H1 (cell line): ENCODE data around the gene GATB. TPM values are rescaled to one million over a fixed set of nuclear protein-coding genes. Genes with fewer than 3 reads are reported as not detected.

Experiments used
- CTCF ChIA-PET: fragments of 300-600 bp; sonication (Branson Sonifier 250); formaldehyde crosslinking; loops from one replicate; lab custom pipeline; 2021; ENCODE audit not compliant: partially characterized antibody; lab: Charles Lee
- POLR2A ChIA-PET: fragments of 300-600 bp; sonication (Branson Sonifier 250); formaldehyde crosslinking; loops from one replicate; lab custom pipeline; 2021; ENCODE audit warnings: inconsistent platforms; ENCODE audit not compliant: partially characterized antibody; lab: Charles Lee
- DNase-seq, 2 experiments: peaks; one replicate each; pipeline versions ENCODE4 v3.0.0 to v3.0.0-alpha.2; 2010 to 2022; ENCODE audit warnings: low spot score in 2 of 2, low read depth in 1 of 2, mixed read lengths in 1 of 2
- FAIRE-seq: peaks from 2 replicates; lab custom pipeline; 2011; peaks lifted over from hg19 to GRCh38; lab: Jason Lieb, UNC
- H2AFZ ChIP-seq: 2 replicates; pipeline ENCODE4 v1.8.1; 2012; ENCODE audit warnings: low read length, inconsistent platforms
- H2AK5ac ChIP-seq: 2 replicates; pipeline ENCODE4 v1.6.1; 2013; ENCODE audit warnings: low read depth, low read length
- H2BK120ac ChIP-seq: replicated peaks from 2 replicates; pipeline ENCODE3; 2013; ENCODE audit warnings: low read depth, low read length, inconsistent platforms
- H2BK12ac ChIP-seq: 2 replicates; pipeline ENCODE4 v1.6.1; 2013; ENCODE audit warnings: low read depth, low read length
- H2BK15ac ChIP-seq: 2 replicates; pipeline ENCODE4 v1.6.1; 2013; ENCODE audit warnings: low read length
- H2BK20ac ChIP-seq: 2 replicates; pipeline ENCODE4 v1.6.1; 2013; ENCODE audit warnings: low read length
- H2BK5ac ChIP-seq: 2 replicates; pipeline ENCODE4 v1.6.1; 2013; ENCODE audit warnings: low read depth, low read length
- H3K14ac ChIP-seq: 2 replicates; pipeline ENCODE4 v1.6.1; 2013; ENCODE audit warnings: inconsistent platforms; ENCODE audit not compliant: insufficient read length
- H3K18ac ChIP-seq: 2 replicates; pipeline ENCODE4 v1.6.1; 2013; ENCODE audit warnings: low read length; ENCODE audit errors: extremely low read depth
- H3K23ac ChIP-seq: 2 replicates; pipeline ENCODE4 v1.6.1; 2013; ENCODE audit warnings: inconsistent platforms; ENCODE audit not compliant: insufficient read length
- H3K23me2 ChIP-seq: 2 replicates; pipeline ENCODE4 v1.6.1; 2013; ENCODE audit warnings: low read depth, low read length
- H3K27ac ChIP-seq: 2 replicates; pipeline ENCODE4 v1.6.1; 2011; ENCODE audit warnings: low read depth, low read length, inconsistent platforms
- H3K27me3 ChIP-seq, 4 experiments: replicated peaks in 1 of 4; 1 replicate in 1 of 4; 2 replicates in 3 of 4; pipeline versions ENCODE4 v1.6.1 to v1.8.1; 2011 to 2013; ENCODE audit warnings: low read length in 3 of 4, mild to moderate bottlenecking in 3 of 4, inconsistent platforms in 2 of 4, mixed read lengths in 2 of 4, moderate library complexity in 1 of 4; ENCODE audit not compliant: control insufficient read depth in 3 of 4, insufficient read depth in 3 of 4; ENCODE audit errors: extremely low read depth in 1 of 4
- H3K36me3 ChIP-seq, 4 experiments: 2 replicates each; pipeline versions ENCODE4 v1.6.1 to v1.8.1; 2011 to 2013; ENCODE audit warnings: mild to moderate bottlenecking in 4 of 4, low read length in 3 of 4, moderate library complexity in 2 of 4, control low read depth in 1 of 4, inconsistent platforms in 1 of 4; ENCODE audit not compliant: insufficient read depth in 4 of 4, control insufficient read depth in 2 of 4
- H3K4ac ChIP-seq: replicated peaks from 2 replicates; pipeline ENCODE3; 2013; ENCODE audit warnings: low read length, low read depth, mixed read lengths, inconsistent platforms; ENCODE audit not compliant: insufficient read length
- H3K4me1 ChIP-seq, 4 experiments: replicated peaks in 1 of 4; 1 replicate in 1 of 4; 2 replicates in 3 of 4; pipeline versions ENCODE4 v1.6.1 to v1.8.1; 2011 to 2013; ENCODE audit warnings: low read length in 3 of 4, inconsistent platforms in 2 of 4, mixed read lengths in 1 of 4; ENCODE audit not compliant: insufficient read depth in 4 of 4, control insufficient read depth in 3 of 4
- H3K4me2 ChIP-seq, 2 experiments: 2 replicates each; pipeline versions ENCODE4 v1.6.1 to v1.8.1; 2011 to 2013; ENCODE audit warnings: low read depth in 2 of 2, low read length in 2 of 2, control low read depth in 1 of 2, inconsistent platforms in 1 of 2, mild to moderate bottlenecking in 1 of 2; ENCODE audit not compliant: insufficient read depth in 1 of 2
- H3K4me3 ChIP-seq, 4 experiments: fragments of 200-600, 300-600 bp in 1 of 4; sonication (generic), shearing (Covaris generic), sonication (Bioruptor Twin) in 1 of 4; 2 replicates each; pipeline versions ENCODE4 v1.5.1 to v1.8.1; 2011 to 2016; ENCODE audit warnings: low read length in 4 of 4, low read depth in 3 of 4, control low read depth in 2 of 4, inconsistent platforms in 2 of 4, mild to moderate bottlenecking in 2 of 4, mixed read lengths in 1 of 4, moderate library complexity in 1 of 4; ENCODE audit not compliant: insufficient read depth in 2 of 4; ENCODE audit errors: extremely low read depth in 1 of 4
- H3K56ac ChIP-seq: replicated peaks from 2 replicates; pipeline ENCODE3; 2013; ENCODE audit warnings: low read depth, mild to moderate bottlenecking, mixed read lengths, low read length, inconsistent platforms; ENCODE audit not compliant: insufficient read length
- H3K79me1 ChIP-seq: 2 replicates; pipeline ENCODE4 v1.6.1; 2013; ENCODE audit warnings: low read depth, low read length, control low read depth
- H3K79me2 ChIP-seq, 2 experiments: 2 replicates each; pipeline versions ENCODE4 v1.6.1 to v1.8.1; 2012 to 2013; ENCODE audit warnings: low read length in 2 of 2, mild to moderate bottlenecking in 2 of 2, inconsistent platforms in 1 of 2; ENCODE audit not compliant: insufficient read depth in 2 of 2, control insufficient read depth in 1 of 2
- H3K9ac ChIP-seq, 4 experiments: replicated peaks in 1 of 4; 1 replicate in 1 of 4; 2 replicates in 3 of 4; pipeline versions ENCODE4 v1.6.1 to v1.8.1; 2011 to 2013; ENCODE audit warnings: low read depth in 3 of 4, low read length in 3 of 4, control low read depth in 2 of 4, mild to moderate bottlenecking in 2 of 4, moderate library complexity in 2 of 4, inconsistent platforms in 1 of 4; ENCODE audit errors: extremely low read depth in 1 of 4
- H3K9me3 ChIP-seq, 2 experiments: 2 replicates each; pipeline versions ENCODE4 v1.6.1 to v1.8.1; 2012 to 2013; ENCODE audit warnings: mild to moderate bottlenecking in 2 of 2, moderate library complexity in 2 of 2, control low read depth in 1 of 2, inconsistent platforms in 1 of 2, low read depth in 1 of 2, low read length in 1 of 2, mixed read lengths in 1 of 2; ENCODE audit not compliant: insufficient read depth in 2 of 2
- H4K20me1 ChIP-seq, 2 experiments: replicated peaks in 1 of 2; 2 replicates each; pipeline versions ENCODE3 to v1.8.1; 2011 to 2013; ENCODE audit warnings: inconsistent platforms in 2 of 2, low read length in 2 of 2, mild to moderate bottlenecking in 1 of 2; ENCODE audit not compliant: insufficient read depth in 2 of 2, control insufficient read depth in 1 of 2
- H4K5ac ChIP-seq: 2 replicates; pipeline ENCODE4 v1.6.1; 2013; ENCODE audit warnings: low read length, low read depth, mixed read lengths, inconsistent platforms; ENCODE audit not compliant: insufficient read length
- H4K8ac ChIP-seq: 2 replicates; pipeline ENCODE4 v1.8.0; 2013; ENCODE audit warnings: mild to moderate bottlenecking, moderate library complexity, low read length, inconsistent platforms; ENCODE audit not compliant: insufficient read depth; ENCODE audit errors: extremely low read depth
- H4K91ac ChIP-seq: replicated peaks from 2 replicates; pipeline ENCODE3; 2013; ENCODE audit warnings: low read length, mixed read lengths, inconsistent platforms; ENCODE audit not compliant: insufficient read length
- ASH2L ChIP-seq: fragments of 200-600, 300-600 bp; sonication (generic); IDR thresholded peaks from one replicate; pipeline ENCODE4 v1.7.1; 2017; ENCODE audit warnings: low read length
- BRCA1 ChIP-seq: IDR thresholded peaks from 2 replicates; pipeline ENCODE4 v1.6.1; 2012; ENCODE audit warnings: low read depth, low read length, improper control_type of control experiment
- CREB1 ChIP-seq: IDR thresholded peaks from 2 replicates; pipeline ENCODE4 v1.6.1; 2012; ENCODE audit warnings: inconsistent platforms
- KDM5A ChIP-seq: fragments of 200-600 bp; IDR thresholded peaks from 2 replicates; pipeline ENCODE4 v1.7.1; 2012; ENCODE audit warnings: mild to moderate bottlenecking, low read length, inconsistent platforms, mixed read lengths
- SIRT6 ChIP-seq: IDR thresholded peaks from one replicate; pipeline ENCODE4 v1.7.1; 2012; ENCODE audit warnings: low read length, inconsistent platforms
- SRF ChIP-seq: IDR thresholded peaks from 2 replicates; pipeline ENCODE4 v1.6.1; 2011; ENCODE audit warnings: mild to moderate bottlenecking, low read depth, low read length, moderate library complexity
- WGBS, 2 experiments: shearing (Covaris generic) in 1 of 2; methylation state at CpG; one replicate each; pipeline versions ENCODE4 v1.1.6 to v1.1.7; 2013 to 2015; ENCODE audit warnings: low lambda C conversion rate in 2 of 2, mixed read lengths in 2 of 2, inconsistent platforms in 1 of 2, low coverage in 1 of 2, missing lambda C conversion rate in 1 of 2; ENCODE audit not compliant: insufficient replicate concordance in 2 of 2, insufficient coverage in 1 of 2, insufficient read length in 1 of 2; ENCODE audit errors: extremely low coverage in 1 of 2, missing lambda C conversion rate in 1 of 2; 5-methylcytosine and 5-hydroxymethylcytosine counted together
- polyA plus RNA-seq, 7 experiments: library from polyadenylated mRNA; depleted of rRNA in 3 of 7; stranded (reverse) in 5 of 7; unstranded in 2 of 7; fragments of >200 nt in 5 of 7; fragments of 200-250 nt in 2 of 7; gene quantifications; 1 replicate in 5 of 7; 2 replicates in 1 of 7; 4 replicates in 1 of 7; pipeline versions ENCODE4 v1.2.1 to v1.2.3, GENCODE V29; 2011 to 2013; ENCODE audit warnings: missing spikeins in 2 of 7, mixed read lengths in 2 of 7
- total RNA-seq: library from RNA; stranded (reverse); fragmentation: NEBNext Ultra II Directional; extraction: Animal tissue kit (Norgen Biotek cat#: 25700); gene quantifications from 2 replicates; pipeline ENCODE4 v1.2.1, GENCODE V29; 2021
- TF ChIP-seq, protein P1 (sequence below): IDR thresholded peaks from 2 replicates; pipeline ENCODE4 v1.6.1; 2012; ENCODE audit warnings: inconsistent platforms

The GATB gene
- total and polyA plus RNA-seq, 2 of the 8 experiments (the other 6 are each of a cell fraction or from before 2014, with no cell fraction given) = 15.3 to 18.0 TPM

DNA sequence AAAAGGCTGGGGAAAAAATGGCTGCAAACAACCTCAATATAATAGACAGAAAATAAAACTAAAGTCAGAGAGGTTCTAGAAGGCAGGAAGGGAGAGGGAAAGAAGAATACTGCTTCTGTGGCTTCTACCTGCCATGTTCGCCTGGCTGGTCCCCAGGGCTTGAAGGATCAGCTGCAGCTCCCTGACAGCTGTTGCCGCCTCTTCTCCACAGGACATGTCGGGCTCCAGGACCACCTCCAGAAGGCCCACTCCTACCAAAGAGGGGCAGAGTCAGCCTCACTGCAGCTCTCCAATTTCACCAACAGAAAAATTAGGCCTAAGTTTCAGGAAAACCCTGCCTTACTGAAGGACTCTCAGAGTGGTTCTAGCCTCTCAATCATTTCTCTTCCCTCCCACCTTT, 44.9 kb downstream of the GATB start:
- Histone ChIP-seq H3K27me3 (no peaks in the 10 kb centered on the region), H3K4me1 (peaks cover 0 to 5% (median 3%) of the 10 kb centered on the region in 4 experiments; a peak in 5 of 7 replicates), H3K4me2 (no peak overlapping the region), H3K36me3 (peaks cover 0 to 4% (median 0%) of the 10 kb centered on the region in 4 experiments; a peak in 1 of 8 replicates), H3K4ac (no peak overlapping the region), H2BK12ac (no peak overlapping the region), H3K56ac (no peak overlapping the region), H4K20me1 (no peaks in the 10 kb centered on the region), H3K27ac (no peak overlapping the region), H3K4me3 (no peak overlapping the region), H3K79me2 (no peaks in the 10 kb centered on the region), H2BK15ac (no peak overlapping the region), H2BK5ac (no peak overlapping the region), H3K9me3 (no peaks in the 10 kb centered on the region), H3K79me1 (no peaks in the 10 kb centered on the region), H2AK5ac (no peak overlapping the region), H4K5ac (no peak overlapping the region), H4K8ac (no peak overlapping the region), H3K23ac (no peak overlapping the region), H3K9ac (no peak overlapping the region), H4K91ac (no peak overlapping the region), H3K18ac (no peak overlapping the region), H3K23me2 (no peaks in the 10 kb centered on the region; the same call in 1 of the 2 replicates), H3K14ac (no peak overlapping the region), H2BK20ac (no peak overlapping the region), H2AFZ (no peak overlapping the region)
- DNase-seq (no peak), FAIRE-seq (no peak)
- 85% methylated on average over 3 of the region's 3 CpGs; no CpG with 5 or more reads in 1 of the 2 experiments for WGBS, 2 experiments
- POLR2A ChIA-PET = interaction anchor here (0.6 to 1.0 kb wide), 2 partner anchors 9 to 63 kb away, joined by 3 to 4 read pairs; no protein-coding TSS in a partner anchor
- CTCF ChIA-PET = interaction anchor here (0.6 kb wide), 1 partner anchor 31 kb away, joined by 4 read pairs; no protein-coding TSS in a partner anchor
- TF ChIP-seq KDM5A = no peak
- no peak for TF ChIP-seq CREB1
- TF ChIP-seq, protein P1, sequence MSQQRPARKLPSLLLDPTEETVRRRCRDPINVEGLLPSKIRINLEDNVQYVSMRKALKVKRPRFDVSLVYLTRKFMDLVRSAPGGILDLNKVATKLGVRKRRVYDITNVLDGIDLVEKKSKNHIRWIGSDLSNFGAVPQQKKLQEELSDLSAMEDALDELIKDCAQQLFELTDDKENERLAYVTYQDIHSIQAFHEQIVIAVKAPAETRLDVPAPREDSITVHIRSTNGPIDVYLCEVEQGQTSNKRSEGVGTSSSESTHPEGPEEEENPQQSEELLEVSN = no peak
- no peak for TF ChIP-seq ASH2L
- TF ChIP-seq SRF = no peak
- TF ChIP-seq BRCA1 = no peak
- TF ChIP-seq SIRT6 = no peak
- TF ChIP-seq, all 59 proteins: peak for 0
- H2BK120ac ChIP-seq = no peak overlapping the region
